ENCODE results near the gene FAM168A.

- TF ChIP-seq CTCF (conservative IDR thresholded peaks at IDR 0.05 in 1 of 2, IDR thresholded peaks at IDR 0.05 in 1 of 2; ENCODE audit: low read depth in 1 of 2, low read length in 2 of 2) (no peak), EZH2 (IDR thresholded peaks at IDR 0.05; ENCODE audit: low read length, missing control alignments) (no peak)
These were observed 171.6 kb downstream of the FAM168A start for GRCh38 chr11:73426219-73426850.
